KMS-11 (cell line): Measurements from ENCODE around the gene LSM14B.
"Not testable (repeated sequence)": the region's sequence is repeated elsewhere in the genome, so short reads cannot be mapped to it uniquely, and the experiment has no call there.

Source experiments
- H2AFZ ChIP-seq: fragments of 200-600 bp; sonication (generic); 2 replicates; pipeline ENCODE4 v1.6.1; 2016; ENCODE audit warnings: antibody characterized with exemption, mixed run types, low read depth
- H3K27ac ChIP-seq: fragments of 200-600 bp; sonication (generic); 2 replicates; pipeline ENCODE4 v1.6.1; 2016; ENCODE audit warnings: mild to moderate bottlenecking, mixed run types
- H3K27me3 ChIP-seq: fragments of 200-600 bp; sonication (generic); 2 replicates; pipeline ENCODE4 v1.6.1; 2017; ENCODE audit warnings: mild to moderate bottlenecking, low read depth, mixed run types, moderate library complexity; ENCODE audit not compliant: insufficient read depth
- H3K36me3 ChIP-seq: fragments of 200-600 bp; sonication (generic); 2 replicates; pipeline ENCODE4 v1.6.1; 2017; ENCODE audit warnings: mild to moderate bottlenecking, mixed run types; ENCODE audit not compliant: insufficient read depth
- H3K4me1 ChIP-seq: fragments of 200-600 bp; sonication (generic); 2 replicates; pipeline ENCODE4 v1.6.1; 2016; ENCODE audit warnings: mild to moderate bottlenecking, low read depth, mixed run types; ENCODE audit not compliant: poor library complexity, severe bottlenecking
- H3K4me2 ChIP-seq: fragments of 200-600 bp; sonication (generic); 2 replicates; pipeline ENCODE4 v1.7.0; 2016; ENCODE audit warnings: mild to moderate bottlenecking, mixed run types
- H3K4me3 ChIP-seq: fragments of 200-600 bp; sonication (generic); IDR thresholded peaks from 2 replicates; pipeline ENCODE4 v1.6.1; 2017; ENCODE audit warnings: low read depth, low read length, mixed read lengths; ENCODE audit not compliant: insufficient read depth
- H3K79me2 ChIP-seq: fragments of 200-600 bp; sonication (generic); 2 replicates; pipeline ENCODE4 v1.6.1; 2016; ENCODE audit warnings: low read depth, mixed run types; ENCODE audit not compliant: insufficient read depth
- H3K9ac ChIP-seq: fragments of 200-600 bp; sonication (generic); 2 replicates; pipeline ENCODE4 v1.6.1; 2016; ENCODE audit warnings: mild to moderate bottlenecking, mixed run types
- H4K20me1 ChIP-seq: fragments of 200-600 bp; sonication (generic); 2 replicates; pipeline ENCODE4 v1.6.1; 2016; ENCODE audit warnings: mild to moderate bottlenecking, mixed run types; ENCODE audit not compliant: insufficient read depth
- CTCF ChIP-seq: fragments of 200-600 bp; sonication (generic); conservative IDR thresholded peaks from 2 replicates; pipeline ENCODE4 v1.6.1; 2017; ENCODE audit warnings: low read depth, mild to moderate bottlenecking, antibody characterized with exemption, low read length, moderate library complexity, mixed read lengths

LSM14B gene

GRCh38 chr20:62146019-62146755 lies 23.9 kb downstream of the LSM14B start:
- no peak overlapping the region for H3K4me3 ChIP-seq
- no peaks in the 10 kb centered on the region for H3K27me3 ChIP-seq
- H3K4me2 ChIP-seq = no peak overlapping the region
- peaks cover 70% of the 10 kb centered on the region for H3K79me2 ChIP-seq
- H3K4me1 ChIP-seq = peaks cover 13% of the 10 kb centered on the region
- no peak overlapping the region for H3K9ac ChIP-seq
- H3K27ac ChIP-seq = no peak overlapping the region
- no peaks in the 10 kb centered on the region for H3K36me3 ChIP-seq
- no peak overlapping the region for H2AFZ ChIP-seq
- peaks cover 13% of the 10 kb centered on the region; the same call in 1 of the 2 replicates for H4K20me1 ChIP-seq
- no peak for TF ChIP-seq CTCF

- H3K4me2 ChIP-seq = no peak overlapping the region
- H3K4me1 ChIP-seq = peaks cover 8% of the 10 kb centered on the region
- no peak overlapping the region for H3K4me3 ChIP-seq
- H2AFZ ChIP-seq = no peak overlapping the region
- H3K27me3 ChIP-seq = no peaks in the 10 kb centered on the region
- peaks cover 61% of the 10 kb centered on the region for H3K79me2 ChIP-seq
- H3K9ac ChIP-seq = no peak overlapping the region
- 0 out of 2 replicates have a peak, but pooled peaks cover 3% of the 10 kb centered on the region for H4K20me1 ChIP-seq
- no peaks in the 10 kb centered on the region for H3K36me3 ChIP-seq
- TF ChIP-seq CTCF = no peak
- H3K27ac ChIP-seq = no peak overlapping the region
These were observed 24.9 kb downstream of the LSM14B start for GRCh38 chr20:62147125-62147524.

- peaks cover 57% of the 10 kb centered on the region for H3K79me2 ChIP-seq
- no peak for TF ChIP-seq CTCF
- no peaks in the 10 kb centered on the region for H4K20me1 ChIP-seq
- H3K9ac ChIP-seq = no peak overlapping the region
- H2AFZ ChIP-seq = no peak overlapping the region
- H3K27me3 ChIP-seq = no peaks in the 10 kb centered on the region
- peaks cover 8% of the 10 kb centered on the region for H3K4me1 ChIP-seq
- no peak overlapping the region for H3K4me3 ChIP-seq
- H3K27ac ChIP-seq = no peak overlapping the region
- no peaks in the 10 kb centered on the region for H3K36me3 ChIP-seq
- no peak overlapping the region for H3K4me2 ChIP-seq
These were observed 25.3 kb downstream of the LSM14B start for GRCh38 chr20:62147528-62147927.

GRCh38 chr20:62148383-62148782 lies 26.1 kb downstream of the LSM14B start:
- not testable (repeated sequence) for H3K27me3 ChIP-seq, H3K4me2 ChIP-seq, H3K4me1 ChIP-seq, H3K27ac ChIP-seq, H2AFZ ChIP-seq, H3K36me3 ChIP-seq, H3K4me3 ChIP-seq, H4K20me1 ChIP-seq, H3K9ac ChIP-seq
- peaks cover 55% of the 10 kb centered on the region for H3K79me2 ChIP-seq

GRCh38 chr20:62148908-62149314 lies 26.6 kb downstream of the LSM14B start:
- H3K36me3 ChIP-seq = no peaks in the 10 kb centered on the region
- H3K4me2 ChIP-seq = no peak overlapping the region
- no peak overlapping the region for H3K9ac ChIP-seq
- H2AFZ ChIP-seq = no peak overlapping the region
- no peaks in the 10 kb centered on the region for H4K20me1 ChIP-seq
- H3K27ac ChIP-seq = no peak overlapping the region
- H3K4me3 ChIP-seq = no peak overlapping the region
- no peaks in the 10 kb centered on the region for H3K27me3 ChIP-seq
- TF ChIP-seq CTCF = no peak
- peaks cover 8% of the 10 kb centered on the region for H3K4me1 ChIP-seq
- H3K79me2 ChIP-seq = peaks cover 55% of the 10 kb centered on the region
